ENCODE results near the gene GALNT2. TPM values are rescaled to one million over a fixed set of nuclear protein-coding genes. Genes with fewer than 3 reads are reported as not detected.
A peak's percentile ranks its signal among the peaks of the same experiment; 100 is the strongest.

Gene GALNT2
- polyA plus RNA-seq, 1 donor, result 47.1 TPM

DNA sequence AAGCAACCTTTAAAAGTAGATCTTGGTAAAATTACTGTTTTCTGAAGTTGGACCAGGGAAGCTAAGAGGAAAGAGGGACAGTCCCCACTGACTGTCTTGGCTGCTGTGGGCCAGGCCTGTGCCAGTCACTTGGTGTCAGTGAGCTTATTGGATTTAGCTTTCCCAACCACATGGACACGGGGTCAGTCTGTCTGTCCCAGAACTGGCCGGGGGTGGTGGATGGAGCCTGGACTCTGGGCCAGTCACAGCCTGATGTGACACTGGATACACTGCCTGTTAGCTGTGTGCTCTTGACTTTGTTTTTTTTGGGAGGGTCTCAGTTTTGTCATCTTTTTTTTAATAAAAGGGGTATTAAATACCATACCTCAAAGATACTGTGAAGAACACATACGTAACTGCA lies 96.7 kb downstream of the GALNT2 start:
- no peaks in the 10 kb centered on the region for H3K27me3 ChIP-seq (ENCODE audit: control insufficient read depth, insufficient read depth, low read length)
- H3K36me3 ChIP-seq (ENCODE audit: control insufficient read depth, insufficient read depth, low read length), result no peaks in the 10 kb centered on the region
- H3K4me1 ChIP-seq (ENCODE audit: control insufficient read depth, insufficient read depth, low read length), result peaks cover 24% of the 10 kb centered on the region
- no CpG with 5 or more reads among the region's 3 CpGs for WGBS (ENCODE audit: insufficient coverage, low lambda C conversion rate)
- no peak overlapping the region for H3K27ac ChIP-seq (ENCODE audit: low read length)
- H3K4me3 ChIP-seq (ENCODE audit: low read length), result no peak overlapping the region
- DNase-seq, result no peak
- H3K9me3 ChIP-seq (ENCODE audit: control insufficient read depth, low read depth, low read length), result peaks cover 9% of the 10 kb centered on the region

DNA sequence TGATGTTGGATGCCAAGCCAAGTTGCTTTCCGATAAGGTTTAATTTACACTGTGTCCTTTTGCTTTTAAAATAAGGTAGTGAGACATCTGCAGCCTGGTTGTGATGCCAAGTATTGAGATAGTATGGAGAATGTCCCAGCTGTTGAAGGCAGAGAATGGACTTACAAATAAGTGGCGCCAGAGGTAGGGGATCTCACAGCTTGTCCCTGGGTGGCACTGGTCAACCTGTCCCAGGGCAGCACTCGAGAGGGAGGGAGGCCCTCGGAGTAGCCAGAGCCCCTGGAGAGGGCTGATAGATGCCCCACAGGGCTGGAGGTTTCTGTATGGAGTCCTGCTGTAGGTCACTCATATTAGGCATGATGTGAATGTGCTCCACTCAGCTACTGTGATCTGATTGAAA lies 98.5 kb downstream of the GALNT2 start:
- Histone ChIP-seq H3K4me3 (ENCODE audit: low read length) (no peak overlapping the region), H3K9me3 (ENCODE audit: control insufficient read depth, low read depth, low read length) (peaks cover 9% of the 10 kb centered on the region), H3K27me3 (ENCODE audit: control insufficient read depth, insufficient read depth, low read length) (no peaks in the 10 kb centered on the region), H3K4me1 (ENCODE audit: control insufficient read depth, insufficient read depth, low read length) (peaks cover 9% of the 10 kb centered on the region), H3K27ac (ENCODE audit: low read length) (no peak overlapping the region), H3K36me3 (ENCODE audit: control insufficient read depth, insufficient read depth, low read length) (no peaks in the 10 kb centered on the region)
- no peak for DNase-seq
- no CpG with 5 or more reads among the region's 4 CpGs for WGBS (ENCODE audit: insufficient coverage, low lambda C conversion rate)

DNA sequence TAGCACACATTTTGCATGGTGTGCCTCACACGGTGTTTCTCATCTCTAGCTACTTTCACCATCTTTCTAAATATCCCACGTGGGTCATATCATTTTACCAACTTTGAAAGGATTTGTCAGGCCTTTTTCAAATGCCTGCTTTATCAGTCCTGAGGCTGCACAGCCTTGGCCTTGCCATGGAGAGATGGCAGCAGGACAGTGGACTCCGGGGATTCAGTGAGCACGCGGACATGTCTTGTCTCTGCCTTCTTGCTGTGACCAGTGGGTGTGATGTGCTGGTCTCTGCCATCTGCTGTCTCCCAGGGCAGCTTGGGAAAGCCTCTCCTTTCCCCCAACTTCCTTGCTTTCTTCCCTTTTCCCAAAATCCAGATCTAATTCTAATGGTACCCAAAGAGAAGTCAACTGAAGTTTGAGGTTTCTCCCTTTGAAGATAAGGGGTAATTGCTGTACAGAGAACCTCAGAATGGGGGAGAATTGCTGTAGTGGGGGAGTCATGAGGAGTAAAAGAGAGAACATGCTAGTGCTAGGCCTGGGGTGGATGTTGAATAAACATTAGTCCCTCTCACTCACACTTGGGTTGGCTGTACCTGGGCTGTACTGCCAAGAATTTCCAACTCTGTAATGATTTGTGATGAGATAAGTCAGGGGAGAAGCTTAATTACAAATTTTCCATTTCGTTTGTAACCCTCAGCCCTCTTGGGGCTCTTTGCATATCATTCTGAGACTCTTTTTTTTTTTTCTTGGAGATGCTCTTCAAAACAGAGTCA lies 99.5 kb downstream of the GALNT2 start:
- Histone ChIP-seq H3K27me3 (ENCODE audit: control insufficient read depth, insufficient read depth, low read length) (no peaks in the 10 kb centered on the region), H3K9me3 (ENCODE audit: control insufficient read depth, low read depth, low read length) (peaks cover 9% of the 10 kb centered on the region), H3K4me1 (ENCODE audit: control insufficient read depth, insufficient read depth, low read length) (no peaks in the 10 kb centered on the region), H3K36me3 (ENCODE audit: control insufficient read depth, insufficient read depth, low read length) (no peaks in the 10 kb centered on the region), H3K27ac (ENCODE audit: low read length) (no peak overlapping the region), H3K4me3 (ENCODE audit: low read length) (no peak overlapping the region)
- DNase-seq, result no peak
- WGBS (ENCODE audit: insufficient coverage, low lambda C conversion rate), result 91% methylated on average over 1 of the region's 6 CpGs

DNA sequence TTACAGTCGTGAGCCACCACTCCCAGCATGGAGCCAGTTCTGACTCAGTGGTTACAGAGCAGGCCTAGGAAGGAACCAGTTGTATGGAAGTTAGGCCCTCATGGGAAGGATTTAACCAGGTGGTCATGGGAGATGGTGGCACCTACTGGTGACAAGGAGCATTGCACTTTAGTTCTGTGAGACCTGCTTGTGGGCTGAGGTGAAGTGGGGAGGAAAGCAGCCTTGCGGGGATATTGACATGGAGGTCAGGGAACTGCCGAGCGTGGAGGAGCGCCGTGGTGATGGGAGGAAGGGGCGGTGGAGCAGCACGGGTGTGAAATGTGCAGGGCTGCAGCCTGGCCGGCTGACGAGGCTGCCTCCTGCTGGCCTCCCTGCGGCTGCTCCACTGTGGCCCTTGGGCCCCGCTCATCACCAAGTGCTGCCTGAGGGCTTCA lies 100.4 kb downstream of the GALNT2 start:
- no peak overlapping the region for H3K27ac ChIP-seq (ENCODE audit: low read length)
- no peak overlapping the region for H3K4me3 ChIP-seq (ENCODE audit: low read length)
- peaks cover 6% of the 10 kb centered on the region for H3K4me1 ChIP-seq (ENCODE audit: control insufficient read depth, insufficient read depth, low read length)
- H3K36me3 ChIP-seq (ENCODE audit: control insufficient read depth, insufficient read depth, low read length), result no peaks in the 10 kb centered on the region
- DNase-seq, result no peak
- no CpG with 5 or more reads among the region's 12 CpGs for WGBS (ENCODE audit: insufficient coverage, low lambda C conversion rate)
- H3K9me3 ChIP-seq (ENCODE audit: control insufficient read depth, low read depth, low read length), result peaks cover 9% of the 10 kb centered on the region
- no peaks in the 10 kb centered on the region for H3K27me3 ChIP-seq (ENCODE audit: control insufficient read depth, insufficient read depth, low read length)

DNA sequence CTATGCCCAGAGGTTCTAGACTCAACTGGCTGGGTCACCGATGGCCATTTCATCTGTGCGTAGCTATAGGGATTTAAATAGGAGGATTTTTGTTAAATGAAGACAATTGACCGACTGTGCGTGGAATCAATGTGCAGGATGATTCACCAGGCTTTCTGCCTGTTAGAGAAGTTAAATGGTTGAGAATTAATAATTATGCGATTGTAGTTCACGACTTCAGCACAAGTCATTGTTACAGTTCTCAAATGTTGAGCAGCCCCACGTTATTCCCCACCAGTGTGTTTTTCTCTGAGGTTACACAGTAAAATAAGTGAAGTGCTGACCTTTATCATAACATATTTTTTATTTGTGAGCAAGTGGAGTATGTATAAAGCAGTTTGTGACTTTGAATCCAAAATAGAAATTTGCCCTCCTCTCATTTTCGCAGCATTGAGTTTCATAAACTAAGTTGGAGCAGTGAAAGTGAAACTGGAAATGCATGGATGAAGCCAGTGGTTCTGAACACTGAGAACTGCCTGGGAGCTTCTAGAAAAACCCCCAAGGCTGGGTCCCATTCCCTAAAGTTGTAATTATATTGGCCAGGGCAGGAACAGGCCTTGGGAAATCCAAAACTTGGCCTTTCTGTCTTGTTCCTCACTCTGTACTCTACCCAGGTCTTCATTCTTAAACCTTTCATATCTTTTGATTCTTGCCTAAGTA lies 102.6 kb downstream of the GALNT2 start:
- 90% methylated on average over 5 of the region's 8 CpGs for WGBS (ENCODE audit: insufficient coverage, low lambda C conversion rate)
- H3K27ac ChIP-seq (ENCODE audit: low read length), result no peak overlapping the region

DNA sequence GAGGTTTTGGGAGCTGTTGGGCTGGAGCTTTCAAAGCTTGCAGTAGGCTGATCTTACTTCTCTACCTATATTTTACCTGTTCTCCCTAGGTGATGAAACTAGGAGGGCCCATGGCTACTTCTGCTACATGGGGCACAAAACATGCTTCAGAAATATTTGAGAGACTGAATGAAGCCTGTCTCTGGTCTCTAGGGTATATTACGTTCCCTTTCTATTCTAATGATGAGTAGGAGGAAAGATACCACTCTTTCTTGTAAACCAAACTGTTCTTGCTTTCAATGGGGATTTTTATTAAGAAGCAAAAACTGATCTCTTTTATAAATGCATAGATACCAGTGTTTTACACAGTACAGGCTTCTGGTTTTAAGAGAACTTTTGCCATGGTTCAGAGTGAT lies 103.1 kb downstream of the GALNT2 start:
- Histone ChIP-seq H3K4me3 (ENCODE audit: low read length) (no peak overlapping the region), H3K36me3 (ENCODE audit: control insufficient read depth, insufficient read depth, low read length) (no peaks in the 10 kb centered on the region), H3K27me3 (ENCODE audit: control insufficient read depth, insufficient read depth, low read length) (no peaks in the 10 kb centered on the region), H3K27ac (ENCODE audit: low read length) (no peak overlapping the region), H3K4me1 (ENCODE audit: control insufficient read depth, insufficient read depth, low read length) (peaks cover 19% of the 10 kb centered on the region), H3K9me3 (ENCODE audit: control insufficient read depth, low read depth, low read length) (peaks cover 9% of the 10 kb centered on the region)
- no peak for DNase-seq
- no CpG with 5 or more reads among the region's 1 CpG for WGBS (ENCODE audit: insufficient coverage, low lambda C conversion rate)

More for the DNA sequence above, 102.6 kb downstream of the GALNT2 start:
- H3K36me3 ChIP-seq (ENCODE audit: control insufficient read depth, insufficient read depth, low read length), result no peaks in the 10 kb centered on the region
- peaks cover 14% of the 10 kb centered on the region for H3K4me1 ChIP-seq (ENCODE audit: control insufficient read depth, insufficient read depth, low read length)
- DNase-seq, result peak in 1 of 2 donors; percentile 54
- H3K27me3 ChIP-seq (ENCODE audit: control insufficient read depth, insufficient read depth, low read length), result no peaks in the 10 kb centered on the region
- H3K9me3 ChIP-seq (ENCODE audit: control insufficient read depth, low read depth, low read length), result peaks cover 9% of the 10 kb centered on the region
- H3K4me3 ChIP-seq (ENCODE audit: low read length), result no peak overlapping the region

DNA sequence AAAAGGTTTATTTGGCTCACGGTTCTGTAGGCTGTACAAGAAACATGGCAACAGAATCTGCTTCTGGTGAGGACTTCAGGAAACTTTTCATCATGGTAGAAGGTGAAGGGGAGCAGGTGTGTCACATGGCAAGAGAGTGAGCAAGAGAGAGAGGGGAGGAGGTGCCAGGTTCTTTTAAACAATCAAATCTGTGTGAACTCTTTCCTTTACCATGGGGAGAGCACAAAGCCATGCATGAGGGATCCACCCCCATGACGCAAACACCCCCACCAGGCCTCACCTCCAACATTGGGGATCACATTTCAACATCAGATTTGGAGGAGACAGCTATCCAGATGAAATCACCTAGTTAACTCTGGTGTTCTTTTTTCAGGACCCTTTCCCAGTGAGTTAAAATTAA lies 103.6 kb downstream of the GALNT2 start:
- Histone ChIP-seq H3K4me1 (ENCODE audit: control insufficient read depth, insufficient read depth, low read length) (peaks cover 24% of the 10 kb centered on the region), H3K36me3 (ENCODE audit: control insufficient read depth, insufficient read depth, low read length) (no peaks in the 10 kb centered on the region), H3K9me3 (ENCODE audit: control insufficient read depth, low read depth, low read length) (peaks cover 9% of the 10 kb centered on the region), H3K4me3 (ENCODE audit: low read length) (no peak overlapping the region), H3K27ac (ENCODE audit: low read length) (no peak overlapping the region), H3K27me3 (ENCODE audit: control insufficient read depth, insufficient read depth, low read length) (no peaks in the 10 kb centered on the region)
- no peak for DNase-seq
- no CpG with 5 or more reads among the region's 2 CpGs for WGBS (ENCODE audit: insufficient coverage, low lambda C conversion rate)

DNA sequence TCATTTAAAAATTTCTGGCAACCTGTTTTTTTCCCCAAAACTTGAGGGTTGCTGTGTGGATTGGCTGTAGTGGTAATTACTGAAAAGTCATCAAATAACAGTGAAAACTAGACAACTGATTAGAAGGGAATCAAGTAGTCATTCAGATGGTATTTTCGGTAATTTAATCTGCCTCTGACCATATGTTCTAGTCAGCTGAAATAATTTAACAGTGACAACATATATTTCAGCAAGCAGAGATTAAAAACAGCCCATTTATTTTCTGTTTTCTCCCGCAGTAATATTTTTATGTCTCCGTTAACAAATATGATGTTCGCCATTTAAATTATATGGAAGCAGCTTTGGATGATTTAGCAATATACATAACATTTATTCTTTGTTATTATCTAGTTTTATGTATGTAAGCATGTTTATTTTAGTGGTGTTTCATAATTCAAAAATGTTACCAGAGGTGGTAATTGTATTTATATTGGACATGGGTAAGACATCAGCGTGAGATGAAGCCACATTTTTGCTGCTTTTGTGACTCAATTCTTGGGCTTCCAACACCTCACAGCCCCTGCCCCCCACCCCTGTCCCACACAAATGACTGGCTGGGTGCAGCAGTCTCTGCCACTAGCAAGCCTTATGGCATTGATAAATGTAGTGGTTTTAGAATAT lies 104.4 kb downstream of the GALNT2 start:
- H3K36me3 ChIP-seq (ENCODE audit: control insufficient read depth, insufficient read depth, low read length), result no peaks in the 10 kb centered on the region
- peaks cover 29% of the 10 kb centered on the region for H3K4me1 ChIP-seq (ENCODE audit: control insufficient read depth, insufficient read depth, low read length)
- H3K27me3 ChIP-seq (ENCODE audit: control insufficient read depth, insufficient read depth, low read length), result no peaks in the 10 kb centered on the region
- DNase-seq, result no peak
- 73% methylated on average over 4 of the region's 5 CpGs for WGBS (ENCODE audit: insufficient coverage, low lambda C conversion rate)
- peaks cover 9% of the 10 kb centered on the region for H3K9me3 ChIP-seq (ENCODE audit: control insufficient read depth, low read depth, low read length)
- H3K4me3 ChIP-seq (ENCODE audit: low read length), result no peak overlapping the region
- H3K27ac ChIP-seq (ENCODE audit: low read length), result no peak overlapping the region

DNA sequence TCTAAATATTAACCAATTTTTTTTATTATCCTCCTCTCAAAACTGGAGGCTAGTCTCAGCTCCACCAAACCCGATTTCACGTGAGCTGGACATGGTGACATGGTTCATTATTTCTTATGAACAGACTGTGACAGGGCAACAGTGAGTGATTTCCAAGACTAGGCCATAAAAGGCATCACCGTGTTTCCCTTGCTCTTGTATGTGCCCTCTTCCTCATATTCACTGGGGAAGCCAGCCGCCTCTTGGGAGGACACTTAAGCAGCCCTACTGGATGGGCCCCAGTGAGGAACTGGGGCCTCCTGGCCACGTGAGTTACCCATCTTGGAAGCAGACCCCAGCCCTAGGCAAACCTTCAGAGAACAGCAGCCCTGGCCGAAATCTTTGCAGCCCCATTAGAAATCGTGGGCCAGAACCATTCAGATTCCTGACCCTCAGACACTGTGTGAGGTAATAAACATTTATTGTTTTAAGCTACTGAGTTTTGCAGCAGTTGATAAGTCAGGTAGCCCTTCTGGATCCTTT lies 105.0 kb downstream of the GALNT2 start:
- WGBS (ENCODE audit: insufficient coverage, low lambda C conversion rate), result 20% methylated on average over 1 of the region's 7 CpGs
- no peak overlapping the region for H3K4me3 ChIP-seq (ENCODE audit: low read length)
- no peaks in the 10 kb centered on the region for H3K36me3 ChIP-seq (ENCODE audit: control insufficient read depth, insufficient read depth, low read length)
- peaks cover 29% of the 10 kb centered on the region for H3K4me1 ChIP-seq (ENCODE audit: control insufficient read depth, insufficient read depth, low read length)
- peaks cover 6% of the 10 kb centered on the region for H3K9me3 ChIP-seq (ENCODE audit: control insufficient read depth, low read depth, low read length)
- peak in 1 of 2 donors; percentile 65 for DNase-seq
- no peaks in the 10 kb centered on the region for H3K27me3 ChIP-seq (ENCODE audit: control insufficient read depth, insufficient read depth, low read length)
- peak overlapping the region; percentile 1 for H3K27ac ChIP-seq (ENCODE audit: low read length)

DNA sequence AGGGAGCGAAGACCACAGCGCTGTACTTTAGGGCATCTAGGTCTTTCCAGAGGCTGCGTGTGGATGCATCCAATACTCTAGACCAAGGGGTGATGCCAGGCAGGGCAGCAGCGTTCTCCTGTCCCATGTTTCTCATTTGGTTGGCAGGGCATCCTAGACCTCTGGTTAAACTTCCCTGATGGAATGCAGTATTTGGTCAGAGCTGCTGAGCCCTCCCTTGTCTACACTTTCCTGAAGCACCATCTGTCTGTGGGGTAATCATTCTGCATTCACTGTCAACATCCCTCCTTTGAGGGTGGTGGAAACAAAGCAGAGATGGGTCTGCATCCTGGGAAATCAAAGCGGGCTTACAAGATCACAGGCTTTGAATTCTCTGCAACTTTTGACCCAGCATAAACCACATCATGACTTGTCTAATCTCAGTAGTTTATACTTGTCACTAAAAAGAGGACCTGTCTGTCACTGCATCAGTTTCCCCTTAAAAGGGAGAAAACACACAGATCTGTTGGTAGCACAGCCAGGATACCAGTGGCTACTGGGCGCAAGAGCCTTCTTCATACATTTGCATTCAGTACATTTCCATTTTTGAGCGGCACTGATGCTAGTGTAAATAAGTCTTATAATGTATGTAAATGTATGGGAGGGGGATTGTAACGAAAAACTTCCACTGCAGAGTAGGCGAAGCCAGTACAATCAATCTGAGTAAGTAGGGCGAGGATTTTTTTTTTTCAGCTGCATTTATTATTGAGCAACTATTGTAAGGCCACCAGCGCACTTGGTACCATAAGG lies 106.3 kb downstream of the GALNT2 start:
- WGBS (ENCODE audit: insufficient coverage, low lambda C conversion rate), result 86% methylated on average over 1 of the region's 11 CpGs
- Histone ChIP-seq H3K9me3 (ENCODE audit: control insufficient read depth, low read depth, low read length) (no peaks in the 10 kb centered on the region), H3K27me3 (ENCODE audit: control insufficient read depth, insufficient read depth, low read length) (no peaks in the 10 kb centered on the region), H3K27ac (ENCODE audit: low read length) (no peak overlapping the region), H3K4me3 (ENCODE audit: low read length) (no peak overlapping the region), H3K4me1 (ENCODE audit: control insufficient read depth, insufficient read depth, low read length) (peaks cover 29% of the 10 kb centered on the region), H3K36me3 (ENCODE audit: control insufficient read depth, insufficient read depth, low read length) (no peaks in the 10 kb centered on the region)
- DNase-seq, result no peak
